ENCODE results near the gene FBXL16. TPM values are rescaled to one million over a fixed set of nuclear protein-coding genes. Genes with fewer than 3 reads are reported as not detected.

The FBXL16 gene
- total RNA-seq, 4 donors from 2014 or later, result 5.8 to 7.5 (median 6.9) TPM

DNA sequence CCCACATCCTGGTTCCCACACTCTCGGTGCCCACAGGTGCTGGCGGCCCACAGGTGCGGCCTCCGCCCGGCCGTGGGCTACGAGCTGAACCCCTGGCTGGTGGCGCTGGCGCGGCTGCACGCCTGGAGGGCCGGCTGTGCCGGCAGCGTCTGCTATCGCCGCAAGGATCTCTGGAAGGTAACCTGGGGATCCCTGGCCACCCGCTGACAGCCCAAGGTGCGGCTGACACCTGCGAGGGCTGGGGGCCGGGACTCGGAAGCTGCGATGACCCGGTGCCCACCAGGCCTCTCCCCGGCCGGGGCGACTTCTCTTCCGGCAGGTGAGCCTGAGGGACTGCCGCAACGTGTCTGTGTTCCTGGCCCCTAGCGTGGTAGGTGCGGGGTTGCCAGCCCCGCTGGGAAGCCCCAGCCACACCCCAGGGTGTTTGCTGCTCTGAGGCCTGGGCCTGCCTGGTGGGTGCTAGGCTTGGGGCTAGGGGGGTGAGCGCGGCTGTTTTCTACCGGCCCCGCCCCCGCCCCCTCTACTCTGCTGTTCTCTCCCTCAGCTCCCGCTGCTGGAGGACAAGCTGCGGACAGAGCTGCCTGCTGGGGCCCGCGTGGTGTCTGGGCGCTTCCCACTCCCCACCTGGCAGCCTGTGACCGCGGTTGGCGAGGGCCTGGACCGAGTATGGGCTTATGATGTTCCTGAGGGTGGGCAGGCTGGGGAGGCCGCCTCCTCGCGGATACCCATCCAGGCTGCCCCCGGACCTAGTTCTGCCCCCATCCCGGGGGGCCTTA lies 16.4 kb upstream of the FBXL16 start:
- TF ChIP-seq, protein P1, sequence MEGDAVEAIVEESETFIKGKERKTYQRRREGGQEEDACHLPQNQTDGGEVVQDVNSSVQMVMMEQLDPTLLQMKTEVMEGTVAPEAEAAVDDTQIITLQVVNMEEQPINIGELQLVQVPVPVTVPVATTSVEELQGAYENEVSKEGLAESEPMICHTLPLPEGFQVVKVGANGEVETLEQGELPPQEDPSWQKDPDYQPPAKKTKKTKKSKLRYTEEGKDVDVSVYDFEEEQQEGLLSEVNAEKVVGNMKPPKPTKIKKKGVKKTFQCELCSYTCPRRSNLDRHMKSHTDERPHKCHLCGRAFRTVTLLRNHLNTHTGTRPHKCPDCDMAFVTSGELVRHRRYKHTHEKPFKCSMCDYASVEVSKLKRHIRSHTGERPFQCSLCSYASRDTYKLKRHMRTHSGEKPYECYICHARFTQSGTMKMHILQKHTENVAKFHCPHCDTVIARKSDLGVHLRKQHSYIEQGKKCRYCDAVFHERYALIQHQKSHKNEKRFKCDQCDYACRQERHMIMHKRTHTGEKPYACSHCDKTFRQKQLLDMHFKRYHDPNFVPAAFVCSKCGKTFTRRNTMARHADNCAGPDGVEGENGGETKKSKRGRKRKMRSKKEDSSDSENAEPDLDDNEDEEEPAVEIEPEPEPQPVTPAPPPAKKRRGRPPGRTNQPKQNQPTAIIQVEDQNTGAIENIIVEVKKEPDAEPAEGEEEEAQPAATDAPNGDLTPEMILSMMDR (IDR thresholded peaks at IDR 0.05), result no peak
- TF ChIP-seq POLR2A (IDR thresholded peaks at IDR 0.05), result no peak
- Histone ChIP-seq H3K4me1 (peaks cover 17 to 40% of the 10 kb centered on the region in 2 donors), H3K4me3 (replicated peaks in 1 of 3) (peak overlapping the region in 1 of 3 donors; percentile 84), H3K36me3 (no peaks in the 10 kb centered on the region), H3K27me3 (no peaks in the 10 kb centered on the region), H3K27ac (peak overlapping the region in 1 of 3 donors; percentile 86), H3K9me3 (no peaks in the 10 kb centered on the region)
- no peak for DNase-seq
- 93% methylated on average over 3 to 12 of the region's 51 CpGs for WGBS, 2 donors
- intact Hi-C loops (cut with DNase I), result no loop called here

DNA sequence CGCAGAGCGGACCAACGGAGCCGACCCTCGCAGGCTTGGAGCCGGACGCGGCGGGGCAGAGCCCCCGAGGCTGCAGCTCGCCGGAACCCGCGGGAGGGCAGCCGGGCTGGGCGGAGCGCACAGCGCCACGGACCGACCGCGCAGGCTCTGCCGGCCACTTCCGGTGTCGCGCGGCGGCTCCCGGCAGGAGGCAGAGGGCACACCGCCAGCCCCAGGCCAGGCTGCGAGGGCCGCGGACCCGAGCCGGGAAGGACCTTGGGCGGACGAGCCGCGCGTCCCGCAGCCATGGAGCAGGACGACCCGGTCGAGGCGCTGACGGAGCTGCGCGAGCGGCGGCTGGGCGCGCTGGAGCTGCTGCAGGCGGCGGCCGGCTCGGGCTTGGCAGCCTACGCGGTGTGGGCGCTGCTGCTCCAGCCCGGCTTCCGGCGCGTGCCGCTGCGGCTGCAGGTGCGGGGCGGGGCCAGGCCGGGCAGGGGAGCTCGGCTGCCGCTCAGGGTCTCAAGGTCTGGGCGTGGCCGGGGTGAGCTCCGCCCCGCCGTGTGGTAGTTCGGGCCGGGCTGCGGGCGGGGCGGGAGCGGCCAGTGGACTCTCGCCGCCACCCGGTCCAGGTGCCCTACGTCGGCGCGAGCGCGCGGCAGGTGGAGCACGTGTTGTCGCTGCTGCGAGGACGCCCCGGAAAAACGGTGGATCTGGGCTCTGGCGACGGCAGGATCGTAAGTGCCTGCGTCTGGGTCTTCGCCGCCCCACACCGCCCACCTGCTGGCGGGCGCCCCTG lies 15.6 kb upstream of the FBXL16 start, which contains the start of gene ANTKMT:
ANTKMT (plus strand) TSS at position 157 of the 775 bp plus-strand sequence; CDS start at position 286, 129 bp downstream.
- Histone ChIP-seq H3K4me1 (peaks cover 20 to 43% of the 10 kb centered on the region in 2 donors), H3K27me3 (no peaks in the 10 kb centered on the region), H3K9me3 (no peaks in the 10 kb centered on the region), H3K27ac (peak within 1 kb of the TSS; percentile 66 to 86 (median 73)), H3K36me3 (no peaks in the 10 kb centered on the region), H3K4me3 (replicated peaks in 1 of 3) (peak within 1 kb of the TSS; percentile 41 to 84 (median 46))
- 0 to 80% methylated on average over 1 to 34 of the region's 106 CpGs for WGBS, 2 donors
- peak; percentile 84 to 88 for DNase-seq
- TF ChIP-seq, protein P1 (IDR thresholded peaks at IDR 0.05), result peak in 2 of 6 experiments; percentile 19 to 36
- TF ChIP-seq POLR2A (IDR thresholded peaks at IDR 0.05), result peak; percentile 21 to 77
- intact Hi-C loops (cut with DNase I), result no loop called here

DNA sequence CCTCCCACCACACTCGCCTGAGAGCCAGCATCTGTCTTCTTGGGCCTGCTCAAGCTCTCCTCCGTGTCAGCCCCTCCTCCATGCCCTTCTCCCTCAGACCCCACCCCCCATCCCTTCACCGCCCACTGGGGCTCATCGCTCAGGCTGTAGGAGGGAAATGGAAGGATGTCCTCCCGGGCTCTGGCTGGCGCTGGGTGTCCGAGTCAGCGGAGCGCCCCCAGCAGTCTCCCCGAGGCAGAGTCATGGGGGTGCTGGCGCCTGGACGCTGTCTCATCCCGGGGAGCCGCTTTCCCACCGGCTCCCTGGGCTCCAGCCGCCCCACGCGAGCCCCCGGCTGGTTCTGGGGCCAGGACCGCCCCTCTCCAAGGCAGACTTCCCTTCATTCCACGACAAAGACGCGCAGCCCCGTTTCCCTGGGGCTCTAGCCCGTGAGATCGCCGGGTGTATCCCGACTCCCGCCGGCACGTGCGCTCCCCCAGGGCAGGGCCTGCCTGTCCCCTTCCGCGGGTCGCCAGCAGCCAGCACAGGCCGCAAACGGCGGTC lies 14.9 kb upstream of the FBXL16 start:
- H3K9me3 ChIP-seq, result no peaks in the 10 kb centered on the region
- intact Hi-C loops (cut with DNase I), result no loop called here
- peak overlapping the region; percentile 41 to 84 (median 46) for H3K4me3 ChIP-seq (replicated peaks in 1 of 3)
- DNase-seq, result peak; percentile 30 to 34
- peaks cover 24 to 46% of the 10 kb centered on the region in 2 donors for H3K4me1 ChIP-seq
- H3K27me3 ChIP-seq, result no peaks in the 10 kb centered on the region
- no peak for TF ChIP-seq POLR2A (IDR thresholded peaks at IDR 0.05)
- TF ChIP-seq, protein P1 (IDR thresholded peaks at IDR 0.05), result no peak
- no peaks in the 10 kb centered on the region for H3K36me3 ChIP-seq
- peak overlapping the region; percentile 66 to 86 (median 73) for H3K27ac ChIP-seq
- WGBS, 2 donors, result 0% methylated on average over 5 to 11 of the region's 38 CpGs

DNA sequence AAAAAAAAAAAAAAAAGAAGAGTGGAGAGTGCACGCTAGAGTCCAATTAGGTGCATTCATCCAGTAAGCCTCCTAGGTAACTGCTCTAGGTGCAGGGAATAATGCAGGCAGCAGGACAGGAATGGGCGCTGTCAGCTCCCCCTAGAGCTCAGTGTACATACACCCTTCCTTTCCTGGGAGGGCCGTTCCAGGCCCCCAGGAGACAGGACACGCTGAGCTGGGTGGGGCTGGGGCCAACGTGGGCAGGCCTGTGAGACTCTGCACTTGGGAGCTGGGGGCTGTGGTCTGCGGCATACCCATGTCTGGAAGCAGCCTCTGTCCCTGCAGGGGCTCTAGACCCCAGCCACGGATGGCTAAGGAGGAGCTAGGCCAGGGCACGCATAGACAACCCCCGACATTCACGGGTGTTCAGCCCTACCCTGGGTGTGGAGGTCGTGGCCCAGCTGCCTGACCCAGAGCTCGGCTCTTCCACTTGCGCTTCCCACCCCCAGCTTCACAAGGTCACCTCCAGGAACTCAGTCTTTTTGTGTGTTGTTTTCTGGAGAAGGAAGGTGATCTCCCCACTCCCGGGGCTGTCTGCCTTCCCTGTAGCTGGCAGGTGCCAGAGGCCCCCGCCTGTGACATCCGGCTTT lies 14.3 kb upstream of the FBXL16 start:
- H3K27ac ChIP-seq, result peak overlapping the region in 2 of 3 donors; percentile 73 to 86
- peak overlapping the region in 2 of 3 donors; percentile 46 to 84 for H3K4me3 ChIP-seq (replicated peaks in 1 of 3)
- no peaks in the 10 kb centered on the region for H3K27me3 ChIP-seq
- DNase-seq, result no peak
- intact Hi-C loops (cut with DNase I), result loop anchor here (10.0 kb wide), 1 partner anchor 335 kb away; no protein-coding TSS in a partner anchor
- no peaks in the 10 kb centered on the region for H3K9me3 ChIP-seq
- H3K4me1 ChIP-seq, result peaks cover 24 to 46% of the 10 kb centered on the region in 2 donors
- WGBS, 2 donors, result 5 to 7% methylated on average over 14 to 15 of the region's 16 CpGs
- no peaks in the 10 kb centered on the region for H3K36me3 ChIP-seq
- TF ChIP-seq POLR2A (IDR thresholded peaks at IDR 0.05), result no peak
- TF ChIP-seq, protein P1 (IDR thresholded peaks at IDR 0.05), result peak in 2 of 6 experiments; percentile 6 to 26
